ENCODE data around the gene ABCA2.
A peak's percentile ranks its signal among the peaks of the same experiment; 100 is the strongest.

ABCA2 gene

GRCh38 chr9:137067860-137068538, 40.0 kb upstream of the ABCA2 start:
- in situ Hi-C loops (cut with HindIII; ENCODE audit: low sequenced_read_pairs), result no loop called here
- TF ChIP-seq CTCF (IDR thresholded peaks at IDR 0.05; ENCODE audit: low read depth, low read length, missing control alignments), result peak; percentile 84
- peak; percentile 49 for DNase-seq (ENCODE audit: low read depth)
- H3K4me3 ChIP-seq (ENCODE audit: low read depth, low read length), result no peak overlapping the region

DNA sequence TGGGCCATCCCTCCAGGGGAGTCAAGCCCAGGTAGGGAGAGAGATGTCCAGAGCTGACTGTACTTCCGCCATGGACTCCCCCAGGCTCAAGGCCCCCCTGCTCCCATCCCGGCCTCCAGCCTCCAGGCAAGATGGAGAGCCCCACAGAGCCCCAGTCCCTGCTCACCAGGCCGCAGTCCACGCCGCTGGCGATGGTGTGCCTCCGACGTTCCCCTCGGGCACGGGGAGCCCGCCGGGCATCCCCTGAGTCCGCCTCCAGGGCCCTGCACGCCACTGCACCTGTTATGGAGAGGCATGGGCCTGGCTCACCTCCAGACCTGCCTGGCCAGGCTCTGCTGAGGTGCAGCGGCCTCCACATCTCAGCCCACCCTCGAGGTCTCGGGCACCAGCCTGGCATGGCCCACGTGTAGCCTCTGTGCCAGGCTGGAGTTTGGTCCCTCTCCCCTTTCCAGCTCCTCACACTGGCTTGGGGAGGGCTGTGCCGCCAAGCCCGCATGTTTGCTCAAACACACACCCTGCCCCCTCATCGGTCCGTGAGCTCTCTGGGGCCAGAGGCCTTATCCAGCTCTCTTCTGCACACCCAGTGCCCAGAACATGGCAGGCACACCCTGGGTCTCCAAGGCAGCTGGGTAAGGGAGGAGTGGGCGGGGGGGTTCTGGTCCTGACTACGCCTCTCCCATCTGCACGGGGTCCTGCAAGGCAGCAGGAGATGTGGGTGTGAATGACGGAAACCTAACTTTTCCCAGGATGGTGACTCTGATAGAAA, 38.2 kb upstream of the ABCA2 start:
- no peak overlapping the region for H3K4me3 ChIP-seq (ENCODE audit: low read depth, low read length)
- no peak for DNase-seq (ENCODE audit: low read depth)
- no peak for TF ChIP-seq CTCF (IDR thresholded peaks at IDR 0.05; ENCODE audit: low read depth, low read length, missing control alignments)
- in situ Hi-C loops (cut with HindIII; ENCODE audit: low sequenced_read_pairs), result no loop called here

- in situ Hi-C loops (cut with HindIII; ENCODE audit: low sequenced_read_pairs), result no loop called here
- no peak for DNase-seq (ENCODE audit: low read depth)
- no peak overlapping the region for H3K4me3 ChIP-seq (ENCODE audit: low read depth, low read length)
- TF ChIP-seq CTCF (IDR thresholded peaks at IDR 0.05; ENCODE audit: low read depth, low read length, missing control alignments), result no peak
Measured at GRCh38 chr9:137065336-137065967, 37.4 kb upstream of the ABCA2 start.

GRCh38 chr9:137064880-137065164, 36.8 kb upstream of the ABCA2 start:
- in situ Hi-C loops (cut with HindIII; ENCODE audit: low sequenced_read_pairs), result no loop called here
- H3K4me3 ChIP-seq (ENCODE audit: low read depth, low read length), result no peak overlapping the region
- no peak for DNase-seq (ENCODE audit: low read depth)
- no peak for TF ChIP-seq CTCF (IDR thresholded peaks at IDR 0.05; ENCODE audit: low read depth, low read length, missing control alignments)

GRCh38 chr9:137064027-137064879, 36.2 kb upstream of the ABCA2 start:
- peak; percentile 94 for TF ChIP-seq CTCF (IDR thresholded peaks at IDR 0.05; ENCODE audit: low read depth, low read length, missing control alignments)
- DNase-seq (ENCODE audit: low read depth), result no peak
- in situ Hi-C loops (cut with HindIII; ENCODE audit: low sequenced_read_pairs), result no loop called here
- no peak overlapping the region for H3K4me3 ChIP-seq (ENCODE audit: low read depth, low read length)

All from astrocyte of the cerebellum (primary cell).